ENCODE data around the gene CDKN2B-AS1.

CDKN2B-AS1 gene

DNA sequence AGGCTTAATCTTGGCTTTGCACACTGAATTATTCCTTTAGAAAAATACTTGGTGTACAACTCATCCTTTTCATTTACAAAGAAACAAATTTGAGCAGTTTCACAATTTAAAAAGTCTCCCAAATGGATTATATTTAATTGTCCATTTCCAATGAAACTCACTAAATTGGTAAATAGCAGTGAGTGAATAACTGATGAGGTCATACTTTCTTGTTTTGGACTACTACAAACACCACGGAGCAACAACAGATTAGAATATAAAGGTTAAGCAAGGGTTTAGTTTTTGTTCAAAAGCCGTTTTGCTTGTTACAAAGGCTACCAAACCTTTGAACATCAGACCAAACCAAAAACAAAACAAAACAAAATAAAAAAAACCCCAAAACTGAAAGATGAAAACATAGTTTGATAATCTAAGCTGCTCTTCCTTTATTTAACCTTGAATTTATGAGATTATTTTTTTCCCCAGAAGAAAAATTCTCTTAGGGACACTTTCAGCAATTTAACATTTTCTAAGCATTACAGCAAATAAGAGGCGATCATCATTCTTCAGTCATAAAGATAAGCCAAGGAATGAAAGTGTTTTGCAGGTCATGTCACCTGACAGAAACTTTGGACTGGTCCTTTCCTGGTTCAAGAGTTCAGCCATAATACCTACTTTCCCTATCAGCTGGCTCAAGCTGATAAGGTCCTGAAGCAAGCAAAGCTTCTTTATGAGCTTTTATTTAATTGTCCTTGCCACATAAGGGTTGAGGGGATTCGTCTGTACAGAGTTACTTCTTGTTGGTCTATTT, 114.2 kb downstream of the CDKN2B-AS1 start:
- no peaks in the 10 kb centered on the region for H3K9me3 ChIP-seq (ENCODE audit: control insufficient read depth, insufficient read depth, low read length)
- H3K27me3 ChIP-seq (ENCODE audit: control insufficient read depth, insufficient read depth, low read length): no peaks in the 10 kb centered on the region
- H3K4me1 ChIP-seq (ENCODE audit: control insufficient read depth, insufficient read depth, low read length): no peaks in the 10 kb centered on the region
- no peak overlapping the region for H3K4me3 ChIP-seq (ENCODE audit: low read length)
- WGBS (ENCODE audit: insufficient coverage, insufficient read length): no CpG with 5 or more reads among the region's 4 CpGs
- no peak overlapping the region for H3K27ac ChIP-seq (ENCODE audit: low read length)
- no peaks in the 10 kb centered on the region for H3K36me3 ChIP-seq (ENCODE audit: control insufficient read depth, insufficient read depth, low read length)
- no peak for DNase-seq (ENCODE audit: low read depth, low spot score)

DNA sequence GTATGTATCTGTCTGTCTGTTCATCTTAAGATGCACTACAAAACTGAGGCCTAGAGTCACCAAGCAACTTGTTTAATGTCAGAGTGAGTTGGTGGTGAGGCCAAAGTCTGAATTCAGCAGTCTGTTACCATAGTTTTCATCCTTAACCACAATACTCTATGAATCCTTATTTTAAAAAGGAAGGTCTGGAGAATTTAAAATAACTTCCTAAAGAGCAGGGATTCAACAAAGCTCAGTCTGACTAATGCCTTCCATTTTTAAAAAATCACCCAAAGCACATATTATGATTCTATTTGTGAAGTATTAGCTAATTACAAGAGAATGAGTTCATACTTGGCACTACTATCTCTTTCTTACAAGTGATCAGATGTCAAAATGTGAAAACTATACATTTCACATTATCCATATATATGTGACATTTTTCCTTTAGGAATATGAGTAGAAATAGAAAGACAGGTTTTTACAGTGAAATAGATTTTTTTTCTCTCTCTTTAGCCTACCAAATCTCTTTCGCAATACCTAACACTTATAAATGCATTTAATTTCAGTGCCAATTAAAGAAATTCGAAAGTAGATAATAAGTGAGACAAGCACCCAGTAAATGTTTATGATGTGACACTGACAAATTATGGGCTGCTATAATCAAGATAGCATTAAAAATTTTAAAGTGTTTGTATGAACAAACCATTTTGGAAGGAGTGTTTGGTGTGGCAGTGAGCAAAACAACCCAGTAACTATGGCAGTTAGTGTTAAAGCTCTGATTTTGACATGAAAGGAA, 116.8 kb downstream of the CDKN2B-AS1 start:
- Histone ChIP-seq H3K27me3 (ENCODE audit: control insufficient read depth, insufficient read depth, low read length) (no peaks in the 10 kb centered on the region), H3K9me3 (ENCODE audit: control insufficient read depth, insufficient read depth, low read length) (no peaks in the 10 kb centered on the region), H3K4me1 (ENCODE audit: control insufficient read depth, insufficient read depth, low read length) (no peaks in the 10 kb centered on the region), H3K4me3 (ENCODE audit: low read length) (no peak overlapping the region), H3K27ac (ENCODE audit: low read length) (no peak overlapping the region), H3K36me3 (ENCODE audit: control insufficient read depth, insufficient read depth, low read length) (no peaks in the 10 kb centered on the region)
- WGBS (ENCODE audit: insufficient coverage, insufficient read length): no CpG with 5 or more reads among the region's 2 CpGs
- no peak for DNase-seq (ENCODE audit: low read depth, low spot score)

DNA sequence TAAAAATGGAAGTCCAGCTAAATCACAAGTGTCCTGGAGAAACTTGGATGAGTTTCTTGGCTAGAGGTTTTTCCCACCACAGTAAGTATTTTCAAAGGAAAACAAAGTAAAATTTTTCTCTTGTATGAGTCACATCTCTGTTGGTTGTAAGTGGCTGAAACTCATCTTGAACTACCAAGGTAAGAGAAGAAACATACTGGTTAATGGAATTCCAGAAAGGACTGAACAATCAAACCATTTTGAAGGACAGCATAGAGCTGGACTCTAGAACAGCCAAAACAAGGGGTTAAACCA, 117.3 kb downstream of the CDKN2B-AS1 start:
- Histone ChIP-seq H3K9me3 (ENCODE audit: control insufficient read depth, insufficient read depth, low read length) (no peaks in the 10 kb centered on the region), H3K27me3 (ENCODE audit: control insufficient read depth, insufficient read depth, low read length) (no peaks in the 10 kb centered on the region), H3K4me1 (ENCODE audit: control insufficient read depth, insufficient read depth, low read length) (no peaks in the 10 kb centered on the region), H3K36me3 (ENCODE audit: control insufficient read depth, insufficient read depth, low read length) (no peaks in the 10 kb centered on the region), H3K4me3 (ENCODE audit: low read length) (no peak overlapping the region), H3K27ac (ENCODE audit: low read length) (no peak overlapping the region)
- DNase-seq (ENCODE audit: low read depth, low spot score): no peak

DNA sequence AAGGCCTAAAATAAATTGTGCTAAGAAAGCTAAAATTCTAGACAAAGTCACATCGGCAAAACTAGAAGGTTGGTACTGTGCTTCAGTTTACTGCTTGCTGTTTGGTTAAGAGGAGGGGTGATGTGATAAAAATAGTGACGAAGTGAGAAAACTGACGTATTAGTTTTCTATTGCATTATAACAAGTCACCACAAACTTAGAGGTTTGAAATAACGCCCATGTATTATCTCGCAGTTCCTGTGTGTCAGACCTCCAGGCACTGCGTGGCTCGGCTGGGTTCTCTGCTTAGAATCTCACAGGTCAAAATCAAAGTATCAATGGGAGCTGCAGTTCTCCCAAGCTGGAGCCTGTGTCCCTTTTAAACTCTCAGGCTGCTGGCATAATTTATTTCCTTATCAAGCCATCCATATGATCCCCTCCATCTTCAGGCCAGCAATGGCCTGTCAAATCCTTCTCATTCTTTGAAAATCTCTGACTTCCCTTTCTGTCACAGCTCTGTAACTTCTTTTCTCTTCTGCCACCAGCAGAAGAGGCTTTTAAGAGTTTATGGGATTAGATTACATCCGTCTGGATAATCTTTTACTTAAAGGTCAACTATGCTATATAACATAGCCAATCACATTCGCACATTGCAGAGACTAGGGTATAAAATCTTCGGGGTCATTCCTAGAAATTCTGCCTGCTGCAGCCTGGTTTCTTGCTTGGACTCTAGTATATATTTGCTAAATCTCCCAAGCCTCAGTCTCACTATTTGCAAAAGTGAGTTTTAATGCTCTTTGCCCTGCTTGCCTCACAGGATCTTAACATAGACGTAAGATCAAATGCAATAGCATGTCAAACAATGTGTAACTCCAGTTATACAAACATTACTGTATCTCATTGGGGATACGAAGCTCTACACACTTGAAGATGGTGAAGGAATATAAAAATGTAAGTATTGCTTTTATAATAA, 118.6 kb downstream of the CDKN2B-AS1 start:
- WGBS (ENCODE audit: insufficient coverage, insufficient read length): 100% methylated on average over 2 of the region's 12 CpGs
- no peak overlapping the region for H3K4me3 ChIP-seq (ENCODE audit: low read length)
- H3K27me3 ChIP-seq (ENCODE audit: control insufficient read depth, insufficient read depth, low read length): no peaks in the 10 kb centered on the region
- peaks cover 5% of the 10 kb centered on the region; the same call in 1 of the 2 replicates for H3K4me1 ChIP-seq (ENCODE audit: control insufficient read depth, insufficient read depth, low read length)
- H3K36me3 ChIP-seq (ENCODE audit: control insufficient read depth, insufficient read depth, low read length): no peaks in the 10 kb centered on the region
- DNase-seq (ENCODE audit: low read depth, low spot score): no peak
- no peak overlapping the region for H3K27ac ChIP-seq (ENCODE audit: low read length)
- H3K9me3 ChIP-seq (ENCODE audit: control insufficient read depth, insufficient read depth, low read length): no peaks in the 10 kb centered on the region

DNA sequence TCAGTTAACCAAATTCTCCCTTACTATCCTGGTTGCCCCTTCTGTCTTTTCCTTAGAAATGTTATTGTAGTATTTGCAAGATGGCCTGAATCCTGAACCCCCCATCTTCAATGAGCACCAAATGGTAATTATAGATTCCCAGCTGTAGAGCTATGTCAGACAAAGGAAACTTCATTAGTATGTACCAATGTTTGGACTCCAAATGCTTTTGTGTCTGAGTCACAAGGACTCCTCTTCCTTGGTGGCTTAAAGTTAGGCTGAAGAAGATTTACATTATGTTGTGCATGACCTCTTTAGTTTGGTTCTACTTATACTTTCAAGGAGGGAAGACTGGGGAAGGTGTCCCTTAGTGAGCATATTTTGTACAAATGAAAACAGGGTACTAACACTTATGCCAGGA, 120.4 kb downstream of the CDKN2B-AS1 start:
- Histone ChIP-seq H3K4me3 (ENCODE audit: low read length) (no peak overlapping the region), H3K4me1 (ENCODE audit: control insufficient read depth, insufficient read depth, low read length) (peaks cover 5% of the 10 kb centered on the region; the same call in 1 of the 2 replicates), H3K36me3 (ENCODE audit: control insufficient read depth, insufficient read depth, low read length) (no peaks in the 10 kb centered on the region), H3K27ac (ENCODE audit: low read length) (no peak overlapping the region), H3K27me3 (ENCODE audit: control insufficient read depth, insufficient read depth, low read length) (no peaks in the 10 kb centered on the region), H3K9me3 (ENCODE audit: control insufficient read depth, insufficient read depth, low read length) (no peaks in the 10 kb centered on the region)
- DNase-seq (ENCODE audit: low read depth, low spot score): no peak

DNA sequence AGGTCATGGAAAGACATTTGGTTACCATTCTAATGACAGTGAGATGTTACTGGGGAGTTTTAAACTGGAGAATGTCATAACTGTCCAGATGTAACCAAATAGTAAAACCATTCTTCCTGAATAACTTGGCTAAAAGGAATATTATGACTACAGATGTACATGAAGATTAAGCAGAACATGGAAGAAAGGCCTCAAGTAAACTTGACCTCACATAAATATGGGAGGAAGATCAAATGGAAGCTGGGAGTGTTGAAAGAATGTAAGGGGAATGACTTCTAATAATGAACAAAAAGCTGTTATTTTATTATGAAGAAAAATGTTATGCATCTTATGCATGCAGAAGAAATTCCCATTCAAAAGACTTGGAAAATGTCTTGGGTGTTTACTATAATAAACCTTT, 122.2 kb downstream of the CDKN2B-AS1 start:
- Histone ChIP-seq H3K4me3 (ENCODE audit: low read length) (no peak overlapping the region), H3K9me3 (ENCODE audit: control insufficient read depth, insufficient read depth, low read length) (no peaks in the 10 kb centered on the region), H3K36me3 (ENCODE audit: control insufficient read depth, insufficient read depth, low read length) (no peaks in the 10 kb centered on the region), H3K4me1 (ENCODE audit: control insufficient read depth, insufficient read depth, low read length) (peaks cover 5% of the 10 kb centered on the region; the same call in 1 of the 2 replicates), H3K27me3 (ENCODE audit: control insufficient read depth, insufficient read depth, low read length) (no peaks in the 10 kb centered on the region), H3K27ac (ENCODE audit: low read length) (no peak overlapping the region)
- no peak for DNase-seq (ENCODE audit: low read depth, low spot score)

DNA sequence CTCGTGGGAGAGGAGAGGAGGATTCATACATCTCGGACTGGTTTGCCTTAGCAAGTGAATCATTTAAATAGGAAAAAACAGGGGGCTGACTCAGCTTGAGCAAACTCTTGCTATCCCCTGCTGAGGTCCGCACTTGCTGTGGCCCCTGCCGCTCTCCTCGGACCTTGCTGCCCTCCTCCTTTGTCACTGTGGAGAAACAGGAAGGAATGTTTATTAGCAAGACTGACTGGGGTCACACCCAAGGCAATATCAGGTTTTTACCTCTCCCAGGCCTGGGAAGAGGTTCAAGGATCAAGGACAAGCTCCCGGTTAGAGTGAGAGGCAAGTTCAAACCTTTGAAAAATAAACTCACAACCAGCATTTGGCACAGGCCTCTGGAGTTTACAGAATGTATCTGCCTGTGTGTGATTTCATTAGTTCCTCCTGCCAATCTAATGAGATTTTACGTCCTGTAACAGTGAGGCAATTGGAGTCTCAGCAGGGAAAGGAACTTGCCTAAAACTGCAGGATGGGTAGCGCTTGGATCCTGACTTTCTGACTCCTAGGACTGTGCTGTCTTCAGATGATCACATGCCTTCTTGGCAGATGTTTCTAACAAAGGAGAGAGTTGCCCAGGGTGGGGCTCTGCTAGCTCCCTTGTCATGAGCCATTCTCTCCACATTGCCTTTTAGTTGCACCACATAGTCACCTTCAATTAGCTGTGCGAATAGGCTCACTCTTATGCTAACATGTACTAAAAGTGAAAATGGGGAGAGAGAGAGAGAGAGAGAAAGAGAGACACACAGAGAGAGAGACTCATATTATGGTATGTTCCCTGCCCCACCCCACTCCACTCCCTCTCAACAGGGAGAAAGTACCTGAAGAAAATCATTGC, 123.2 kb downstream of the CDKN2B-AS1 start:
- Histone ChIP-seq H3K36me3 (ENCODE audit: control insufficient read depth, insufficient read depth, low read length) (no peaks in the 10 kb centered on the region), H3K27ac (ENCODE audit: low read length) (no peak overlapping the region), H3K4me1 (ENCODE audit: control insufficient read depth, insufficient read depth, low read length) (peaks cover 5% of the 10 kb centered on the region; the same call in 1 of the 2 replicates), H3K27me3 (ENCODE audit: control insufficient read depth, insufficient read depth, low read length) (no peaks in the 10 kb centered on the region), H3K4me3 (ENCODE audit: low read length) (no peak overlapping the region), H3K9me3 (ENCODE audit: control insufficient read depth, insufficient read depth, low read length) (no peaks in the 10 kb centered on the region)
- no CpG with 5 or more reads among the region's 9 CpGs for WGBS (ENCODE audit: insufficient coverage, insufficient read length)
- no peak for DNase-seq (ENCODE audit: low read depth, low spot score)

DNA sequence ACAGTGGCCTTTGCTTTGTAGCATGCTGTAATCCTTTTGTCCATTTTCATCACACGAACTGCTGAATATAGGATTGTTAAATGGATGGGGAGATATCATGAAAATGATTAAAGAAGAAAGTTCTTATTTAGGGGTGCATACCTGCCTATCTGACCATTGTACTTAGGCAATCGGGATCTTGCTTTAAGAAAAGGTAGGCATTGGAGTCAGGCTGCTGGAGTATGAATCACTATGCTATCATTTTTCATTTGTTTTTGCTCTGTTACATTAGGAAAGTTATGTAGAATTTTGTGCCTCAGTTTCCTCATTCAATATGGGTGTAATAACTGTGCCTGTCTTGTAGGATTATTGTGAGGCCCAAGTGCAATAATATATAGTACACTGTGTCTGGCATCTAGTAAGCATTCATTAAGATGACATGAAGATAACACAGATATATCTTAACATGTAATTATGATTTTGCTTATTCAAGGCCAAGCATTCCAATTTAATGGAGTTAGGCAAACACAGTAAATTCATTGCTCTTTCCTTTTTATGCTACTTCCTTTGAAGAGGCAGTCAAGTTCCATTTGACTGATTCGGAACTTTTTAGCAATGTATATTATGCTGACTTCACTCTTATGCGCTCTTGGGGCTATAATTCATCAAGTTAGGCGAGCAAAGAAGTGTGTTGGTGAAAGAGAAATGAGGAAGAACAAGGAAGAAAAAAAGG, 124.4 kb downstream of the CDKN2B-AS1 start:
- Histone ChIP-seq H3K27me3 (ENCODE audit: control insufficient read depth, insufficient read depth, low read length) (no peaks in the 10 kb centered on the region), H3K4me1 (ENCODE audit: control insufficient read depth, insufficient read depth, low read length) (peaks cover 5% of the 10 kb centered on the region; the same call in 1 of the 2 replicates), H3K9me3 (ENCODE audit: control insufficient read depth, insufficient read depth, low read length) (no peaks in the 10 kb centered on the region), H3K27ac (ENCODE audit: low read length) (no peak overlapping the region), H3K4me3 (ENCODE audit: low read length) (no peak overlapping the region), H3K36me3 (ENCODE audit: control insufficient read depth, insufficient read depth, low read length) (no peaks in the 10 kb centered on the region)
- no peak for DNase-seq (ENCODE audit: low read depth, low spot score)
- WGBS (ENCODE audit: insufficient coverage, insufficient read length): no CpG with 5 or more reads among the region's 5 CpGs

DNA sequence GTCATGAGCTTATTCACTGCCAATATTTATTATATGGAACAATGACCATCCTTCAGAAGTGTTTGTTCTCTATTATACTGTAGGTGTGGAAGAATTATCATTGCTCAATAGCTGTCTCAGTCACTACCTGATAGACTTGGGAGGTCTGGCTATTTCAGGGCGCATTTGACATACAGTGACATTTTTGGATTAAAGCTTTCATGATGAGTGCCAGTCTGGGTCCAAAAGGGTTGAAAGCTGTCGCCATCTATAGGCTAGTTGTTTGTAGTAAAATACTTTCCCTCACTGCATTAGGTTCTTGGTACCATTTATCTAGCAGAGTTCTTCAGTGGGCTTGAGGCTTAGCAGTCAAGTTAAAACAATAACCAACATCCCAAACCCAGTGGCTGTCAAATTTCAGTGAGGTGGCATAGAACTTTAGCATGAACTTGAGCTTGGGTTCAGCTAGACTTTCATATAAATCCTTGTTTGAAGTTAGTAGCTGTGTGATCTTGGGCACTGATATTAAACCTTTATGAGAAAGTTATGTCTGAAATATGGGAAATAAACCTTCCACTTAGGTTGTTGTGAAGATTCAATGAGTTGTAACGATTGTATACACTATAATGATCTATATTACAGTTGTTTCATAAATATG, 125.0 kb downstream of the CDKN2B-AS1 start:
- peaks cover 5% of the 10 kb centered on the region; the same call in 1 of the 2 replicates for H3K4me1 ChIP-seq (ENCODE audit: control insufficient read depth, insufficient read depth, low read length)
- no peaks in the 10 kb centered on the region for H3K27me3 ChIP-seq (ENCODE audit: control insufficient read depth, insufficient read depth, low read length)
- no peak overlapping the region for H3K27ac ChIP-seq (ENCODE audit: low read length)
- H3K4me3 ChIP-seq (ENCODE audit: low read length): no peak overlapping the region
- DNase-seq (ENCODE audit: low read depth, low spot score): no peak
- H3K9me3 ChIP-seq (ENCODE audit: control insufficient read depth, insufficient read depth, low read length): no peaks in the 10 kb centered on the region
- H3K36me3 ChIP-seq (ENCODE audit: control insufficient read depth, insufficient read depth, low read length): no peaks in the 10 kb centered on the region
- no CpG with 5 or more reads among the region's 3 CpGs for WGBS (ENCODE audit: insufficient coverage, insufficient read length)

Measured in iPS DF 6.9 (cell line).